GM21619 (cell line): Measurements from ENCODE around the gene CLDN19.
A peak's percentile ranks its signal among the peaks of the same experiment; 100 is the strongest.

Experiments
- ATAC-seq: cut with Tn5 transposase; IDR thresholded peaks from one replicate; pipeline ENCODE4 v1.9.1; 2021; ENCODE audit not compliant: unreplicated experiment

CLDN19 gene

GRCh38 chr1:42739753-42740700 lies at the start of gene CLDN19:
Gene CLDN19 (minus strand): TSS chr1:42740236. CDS start chr1:42740063, 173 bp downstream.
- ATAC-seq = no peak

GRCh38 chr1:42788021-42788420 lies 48.0 kb upstream of the CLDN19 start:
- ATAC-seq = no peak

GRCh38 chr1:42786097-42786496 lies 46.1 kb upstream of the CLDN19 start:
- ATAC-seq = no peak

GRCh38 chr1:42784946-42785693 lies 45.1 kb upstream of the CLDN19 start, which contains the start of gene TMEM269:
Gene TMEM269 (plus strand): TSS chr1:42784991. CDS start chr1:42789894, 4,903 bp downstream.
- no peak for ATAC-seq

GRCh38 chr1:42784547-42784945 lies 44.5 kb upstream of the CLDN19 start:
- ATAC-seq = no peak

GRCh38 chr1:42783092-42783491 lies 43.1 kb upstream of the CLDN19 start:
- no peak for ATAC-seq

GRCh38 chr1:42780176-42780575 lies 40.1 kb upstream of the CLDN19 start:
- no peak for ATAC-seq

- ATAC-seq = no peak
These were observed 39.7 kb upstream of the CLDN19 start for GRCh38 chr1:42779725-42780124.

GRCh38 chr1:42777852-42778251 lies 37.8 kb upstream of the CLDN19 start:
- ATAC-seq = no peak

- no peak for ATAC-seq
These were observed 36.5 kb upstream of the CLDN19 start for GRCh38 chr1:42776502-42776901.

- ATAC-seq = no peak
These were observed 35.0 kb upstream of the CLDN19 start for GRCh38 chr1:42774928-42775526.

GRCh38 chr1:42773420-42773819 lies 33.4 kb upstream of the CLDN19 start:
- no peak for ATAC-seq

GRCh38 chr1:42769811-42770210 lies 29.8 kb upstream of the CLDN19 start:
- no peak for ATAC-seq

GRCh38 chr1:42768172-42768571 lies 28.1 kb upstream of the CLDN19 start:
- ATAC-seq = no peak

- peak; percentile 21 for ATAC-seq
These were observed 27.5 kb upstream of the CLDN19 start for GRCh38 chr1:42767510-42768000.

GRCh38 chr1:42766741-42767509 lies 26.9 kb upstream of the CLDN19 start, which contains the start of the genes C1orf50 and P3H1:
Gene C1orf50 (plus strand): TSS chr1:42767249. CDS start chr1:42767312, 63 bp downstream.
Gene P3H1 (minus strand): TSS chr1:42767028. CDS start chr1:42766971, 57 bp downstream.
- ATAC-seq = peak; percentile 85

- no peak for ATAC-seq
These were observed 26.1 kb upstream of the CLDN19 start for GRCh38 chr1:42765832-42766740.

GRCh38 chr1:42765269-42765668 lies 25.2 kb upstream of the CLDN19 start:
- ATAC-seq = no peak

- no peak for ATAC-seq
These were observed 22.2 kb upstream of the CLDN19 start for GRCh38 chr1:42762269-42762668.
